GM12864 (cell line): ENCODE measurements around the gene MACO1.

Experiments used
- DNase-seq: peaks from one replicate; pipeline ENCODE4 v3.0.0-alpha.2; 2011; ENCODE audit warnings: low read depth
- H3K4me3 ChIP-seq: 2 replicates; pipeline ENCODE4 v1.5.1; 2011; ENCODE audit warnings: mild to moderate bottlenecking, low read depth, low read length, control low read depth
- TF ChIP-seq, protein P1 (sequence below): IDR thresholded peaks from 2 replicates; pipeline ENCODE4 v1.5.1; 2011; ENCODE audit warnings: low read depth, mild to moderate bottlenecking, moderate library complexity, low read length, control low read depth, inconsistent platforms; ENCODE audit errors: missing control alignments

The MACO1 gene

DNA sequence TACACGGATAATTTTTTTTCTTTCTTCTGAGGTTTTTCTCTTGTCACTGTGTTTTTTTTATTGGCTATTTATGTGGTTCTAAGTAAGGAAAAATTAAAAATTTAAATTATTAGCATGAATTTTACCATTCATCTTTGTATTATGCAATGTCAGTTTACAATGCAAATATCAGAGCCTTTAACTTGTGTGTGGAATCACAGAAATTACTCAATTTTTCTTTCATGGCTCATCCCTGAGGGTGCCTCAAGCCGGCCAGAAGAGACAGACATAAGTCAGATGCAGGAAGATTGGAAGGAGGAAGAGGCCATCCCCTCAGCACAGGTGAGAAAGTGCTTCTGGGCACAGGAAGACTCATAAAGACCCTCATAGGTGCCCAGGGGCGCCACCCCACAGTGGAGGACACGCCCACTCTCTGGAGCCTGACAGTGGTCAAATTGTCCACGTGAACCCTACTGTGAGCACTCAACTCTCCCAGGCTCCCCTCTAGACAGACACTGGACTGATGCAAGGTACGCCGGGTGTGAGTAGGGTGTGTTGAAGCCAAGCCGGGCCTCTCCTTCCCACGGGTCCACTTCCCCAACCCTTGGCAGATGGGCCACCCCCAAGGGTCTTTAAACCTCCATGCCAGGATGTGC is 103.2 kb downstream of the MACO1 start:
- TF ChIP-seq, protein P1, sequence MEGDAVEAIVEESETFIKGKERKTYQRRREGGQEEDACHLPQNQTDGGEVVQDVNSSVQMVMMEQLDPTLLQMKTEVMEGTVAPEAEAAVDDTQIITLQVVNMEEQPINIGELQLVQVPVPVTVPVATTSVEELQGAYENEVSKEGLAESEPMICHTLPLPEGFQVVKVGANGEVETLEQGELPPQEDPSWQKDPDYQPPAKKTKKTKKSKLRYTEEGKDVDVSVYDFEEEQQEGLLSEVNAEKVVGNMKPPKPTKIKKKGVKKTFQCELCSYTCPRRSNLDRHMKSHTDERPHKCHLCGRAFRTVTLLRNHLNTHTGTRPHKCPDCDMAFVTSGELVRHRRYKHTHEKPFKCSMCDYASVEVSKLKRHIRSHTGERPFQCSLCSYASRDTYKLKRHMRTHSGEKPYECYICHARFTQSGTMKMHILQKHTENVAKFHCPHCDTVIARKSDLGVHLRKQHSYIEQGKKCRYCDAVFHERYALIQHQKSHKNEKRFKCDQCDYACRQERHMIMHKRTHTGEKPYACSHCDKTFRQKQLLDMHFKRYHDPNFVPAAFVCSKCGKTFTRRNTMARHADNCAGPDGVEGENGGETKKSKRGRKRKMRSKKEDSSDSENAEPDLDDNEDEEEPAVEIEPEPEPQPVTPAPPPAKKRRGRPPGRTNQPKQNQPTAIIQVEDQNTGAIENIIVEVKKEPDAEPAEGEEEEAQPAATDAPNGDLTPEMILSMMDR = no peak
- H3K4me3 ChIP-seq = no peak overlapping the region
- DNase-seq = no peak

DNA sequence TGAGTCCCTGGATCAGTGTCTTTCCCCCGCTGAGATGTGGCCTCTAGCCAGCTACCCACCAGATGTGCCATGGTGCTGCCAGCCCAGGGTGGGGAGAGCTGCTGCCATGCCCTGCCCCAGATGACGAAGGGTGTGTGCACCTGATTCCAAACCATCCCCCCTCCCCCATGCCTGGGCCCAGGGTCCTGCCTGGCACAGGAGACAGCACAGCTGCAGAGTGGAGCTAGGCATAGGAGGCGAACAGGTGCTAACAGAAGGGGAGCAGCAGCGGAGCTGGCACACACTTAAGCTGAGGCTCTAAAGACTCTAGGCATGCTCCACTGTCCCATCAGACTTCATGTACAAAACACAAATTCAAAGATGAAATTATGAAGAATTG is 103.7 kb downstream of the MACO1 start:
- DNase-seq = no peak
- TF ChIP-seq, protein P1 = no peak
- no peak overlapping the region for H3K4me3 ChIP-seq

DNA sequence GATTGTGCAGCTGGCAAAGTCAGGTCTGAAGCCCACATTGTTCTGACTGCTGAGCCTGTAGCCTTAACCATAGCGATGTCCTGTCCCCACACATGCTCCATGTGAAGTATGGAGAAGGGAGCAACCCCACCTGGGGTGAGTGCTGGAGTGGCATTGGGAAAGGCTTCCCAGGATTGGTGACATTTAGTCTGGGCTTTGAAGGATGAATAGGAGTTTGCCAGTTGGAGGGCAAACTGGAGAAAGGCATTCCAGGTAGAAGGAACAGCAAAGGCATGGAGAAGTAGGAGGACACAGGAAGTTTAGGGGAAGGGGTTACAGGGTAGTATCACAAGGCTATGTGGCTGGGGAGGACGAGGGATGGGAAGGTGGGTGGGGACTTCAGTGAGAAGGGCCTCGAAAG is 105.4 kb downstream of the MACO1 start:
- TF ChIP-seq, protein P1 = no peak
- H3K4me3 ChIP-seq = no peak overlapping the region
- DNase-seq = no peak

DNA sequence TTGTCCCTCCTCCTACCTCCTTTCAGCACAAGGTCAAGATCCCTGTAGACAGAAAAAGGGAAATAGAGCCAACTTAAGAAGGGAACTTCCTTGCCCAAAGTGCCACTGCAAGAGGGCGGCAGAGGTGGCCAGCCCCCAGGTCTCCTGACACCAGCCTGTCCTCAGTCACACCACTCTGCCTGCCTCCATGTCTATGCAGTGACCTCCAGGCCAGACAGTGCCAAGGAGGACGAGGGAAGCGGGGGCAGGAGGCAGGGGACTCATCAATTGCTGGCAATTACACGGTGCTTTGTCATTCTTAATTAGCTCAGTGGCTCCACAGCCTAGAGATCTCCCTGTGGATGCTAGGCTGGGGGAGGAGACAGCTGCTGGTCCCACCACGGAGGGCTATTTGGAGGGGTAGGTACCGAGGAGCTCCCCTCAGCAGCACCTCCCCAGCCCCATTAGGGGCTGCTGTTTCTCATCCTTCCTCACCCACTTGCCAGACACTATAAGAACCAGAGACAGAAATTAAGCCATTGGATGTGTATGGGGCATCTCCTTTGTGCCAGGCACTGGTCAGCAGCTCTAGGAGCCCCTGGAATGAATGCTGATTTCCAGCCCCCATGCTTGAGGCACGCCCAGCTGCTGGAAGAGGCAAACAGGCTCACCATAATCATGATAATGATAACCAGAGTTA is 106.6 kb downstream of the MACO1 start:
- H3K4me3 ChIP-seq = no peak overlapping the region
- TF ChIP-seq, protein P1 = no peak
- no peak for DNase-seq

DNA sequence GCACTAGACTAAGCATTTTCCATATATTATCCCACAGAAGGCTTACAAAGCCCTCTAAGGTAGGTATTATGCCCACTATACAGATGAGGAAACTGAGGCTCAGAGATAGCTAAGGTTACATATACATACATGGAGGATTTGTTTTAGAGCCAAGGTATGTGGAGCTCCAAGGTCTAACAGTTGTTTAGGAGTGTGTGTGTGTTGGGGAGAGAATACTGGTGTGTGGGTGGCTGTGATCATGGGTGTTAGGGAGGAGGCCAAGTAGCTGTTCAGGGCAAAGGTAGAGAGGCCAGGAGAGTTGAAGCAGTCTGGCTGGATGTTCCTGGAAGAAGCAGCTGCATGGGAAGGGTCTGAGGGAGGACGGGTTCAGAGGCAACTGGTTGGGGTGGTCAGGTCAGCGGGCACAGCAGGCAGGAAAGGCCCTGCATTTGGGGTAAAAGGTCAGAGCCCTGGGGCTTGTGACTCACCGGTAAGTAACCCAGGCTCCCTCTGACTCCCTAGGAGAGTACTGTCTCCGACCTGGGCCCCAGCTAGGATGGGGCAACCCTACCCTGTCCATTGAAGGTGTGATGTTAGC is 107.6 kb downstream of the MACO1 start:
- DNase-seq = no peak
- no peak overlapping the region for H3K4me3 ChIP-seq
- TF ChIP-seq, protein P1 = no peak

DNA sequence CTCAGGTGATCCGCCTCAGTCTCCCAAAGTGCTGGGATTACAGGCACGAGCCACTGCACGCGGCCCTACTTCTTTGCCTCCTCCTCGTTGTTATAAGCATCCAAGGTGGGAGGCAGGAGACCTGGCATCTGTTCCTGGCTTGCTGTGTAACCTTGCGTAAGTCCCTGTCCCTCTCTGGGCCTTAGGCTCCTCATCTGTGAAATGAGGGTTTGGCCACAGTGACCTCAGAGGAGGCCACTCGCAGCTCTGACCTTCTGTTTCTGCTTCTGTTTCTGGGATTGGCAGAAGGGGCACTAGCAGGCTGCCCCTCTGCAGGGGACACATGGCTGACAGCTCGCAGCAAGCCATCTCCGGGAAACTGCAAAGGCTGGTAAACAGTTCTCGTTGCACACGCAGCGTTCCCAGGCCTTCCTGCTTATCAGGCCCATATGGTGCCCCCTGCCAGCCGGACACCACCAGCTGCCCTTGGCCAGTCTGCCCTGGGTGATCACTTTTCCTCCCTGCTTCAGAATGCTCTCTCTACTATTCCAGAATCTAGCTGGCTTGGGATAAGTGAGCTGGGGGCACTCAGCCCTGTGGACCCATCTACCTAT is 110.1 kb downstream of the MACO1 start:
- no peak for DNase-seq
- TF ChIP-seq, protein P1 = no peak
- H3K4me3 ChIP-seq = no peak overlapping the region

DNA sequence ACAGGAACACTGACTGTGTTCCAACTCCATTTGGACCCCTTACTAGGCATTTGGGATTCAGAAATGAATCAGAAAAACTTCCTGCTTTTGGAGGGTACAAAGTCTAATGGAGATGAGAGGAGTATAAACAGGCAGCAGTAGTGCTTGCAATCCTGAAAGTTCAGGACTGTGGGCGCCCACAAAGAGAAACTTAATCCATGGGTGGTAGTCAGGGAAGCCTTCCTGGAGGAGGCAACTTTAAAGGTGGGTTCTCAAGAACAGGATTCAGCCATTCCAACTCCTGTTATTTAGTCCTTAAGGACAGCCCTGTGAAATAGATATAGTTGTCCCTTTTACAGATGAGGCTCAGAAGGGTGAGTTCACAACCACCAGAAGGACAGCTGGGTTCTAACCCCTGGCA is 110.7 kb downstream of the MACO1 start:
- H3K4me3 ChIP-seq = no peak overlapping the region
- no peak for DNase-seq
- TF ChIP-seq, protein P1 = no peak
